ENCODE measurements around the gene RNF187.

RNF187 gene

DNA sequence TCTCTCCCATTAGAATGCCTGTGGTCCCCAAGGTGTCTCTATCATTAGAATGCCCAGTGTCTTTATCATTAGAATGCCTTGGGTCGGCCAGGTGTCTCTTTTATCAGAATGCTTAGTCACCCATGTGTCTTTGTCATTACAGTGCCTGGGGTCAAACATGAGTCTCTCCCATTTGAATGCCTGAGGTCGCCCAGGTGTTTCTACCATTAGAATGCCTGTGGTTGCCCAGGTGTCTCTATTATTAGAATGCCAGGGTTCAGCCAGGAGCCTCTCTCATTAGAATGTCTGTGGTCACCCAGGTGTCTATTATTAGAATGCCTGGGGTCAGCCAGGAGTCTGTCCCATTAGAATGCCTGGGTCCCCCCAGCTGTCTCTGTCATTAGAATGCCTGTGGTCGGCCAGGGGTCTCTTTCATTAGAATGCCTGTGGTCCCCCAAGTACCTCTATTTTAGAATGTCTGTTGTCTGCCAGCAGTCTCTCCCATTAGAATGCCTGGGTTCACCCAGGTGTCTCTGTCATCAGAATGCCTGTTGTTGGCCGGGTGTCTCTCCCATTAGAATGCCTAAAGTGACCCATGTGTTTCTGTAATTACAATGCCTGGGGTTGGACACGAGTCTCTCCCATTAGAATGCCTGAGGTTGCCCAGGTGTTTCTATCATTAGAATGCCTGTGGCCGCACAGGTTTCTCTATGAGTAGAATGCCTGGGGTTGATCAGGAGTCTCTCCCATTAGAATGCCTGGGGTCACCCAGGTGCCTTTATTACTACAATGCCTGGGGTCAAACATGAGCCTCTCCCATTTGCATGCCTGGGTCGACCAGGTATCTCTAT lies 57.1 kb downstream of the RNF187 start:
- DNase-seq (ENCODE audit: low spot score), result no peak
- TF ChIP-seq, protein P1, sequence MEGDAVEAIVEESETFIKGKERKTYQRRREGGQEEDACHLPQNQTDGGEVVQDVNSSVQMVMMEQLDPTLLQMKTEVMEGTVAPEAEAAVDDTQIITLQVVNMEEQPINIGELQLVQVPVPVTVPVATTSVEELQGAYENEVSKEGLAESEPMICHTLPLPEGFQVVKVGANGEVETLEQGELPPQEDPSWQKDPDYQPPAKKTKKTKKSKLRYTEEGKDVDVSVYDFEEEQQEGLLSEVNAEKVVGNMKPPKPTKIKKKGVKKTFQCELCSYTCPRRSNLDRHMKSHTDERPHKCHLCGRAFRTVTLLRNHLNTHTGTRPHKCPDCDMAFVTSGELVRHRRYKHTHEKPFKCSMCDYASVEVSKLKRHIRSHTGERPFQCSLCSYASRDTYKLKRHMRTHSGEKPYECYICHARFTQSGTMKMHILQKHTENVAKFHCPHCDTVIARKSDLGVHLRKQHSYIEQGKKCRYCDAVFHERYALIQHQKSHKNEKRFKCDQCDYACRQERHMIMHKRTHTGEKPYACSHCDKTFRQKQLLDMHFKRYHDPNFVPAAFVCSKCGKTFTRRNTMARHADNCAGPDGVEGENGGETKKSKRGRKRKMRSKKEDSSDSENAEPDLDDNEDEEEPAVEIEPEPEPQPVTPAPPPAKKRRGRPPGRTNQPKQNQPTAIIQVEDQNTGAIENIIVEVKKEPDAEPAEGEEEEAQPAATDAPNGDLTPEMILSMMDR (IDR thresholded peaks at IDR 0.05), result no peak
- no peak overlapping the region for H3K4me3 ChIP-seq
- H3K27ac ChIP-seq, result no peak overlapping the region

DNA sequence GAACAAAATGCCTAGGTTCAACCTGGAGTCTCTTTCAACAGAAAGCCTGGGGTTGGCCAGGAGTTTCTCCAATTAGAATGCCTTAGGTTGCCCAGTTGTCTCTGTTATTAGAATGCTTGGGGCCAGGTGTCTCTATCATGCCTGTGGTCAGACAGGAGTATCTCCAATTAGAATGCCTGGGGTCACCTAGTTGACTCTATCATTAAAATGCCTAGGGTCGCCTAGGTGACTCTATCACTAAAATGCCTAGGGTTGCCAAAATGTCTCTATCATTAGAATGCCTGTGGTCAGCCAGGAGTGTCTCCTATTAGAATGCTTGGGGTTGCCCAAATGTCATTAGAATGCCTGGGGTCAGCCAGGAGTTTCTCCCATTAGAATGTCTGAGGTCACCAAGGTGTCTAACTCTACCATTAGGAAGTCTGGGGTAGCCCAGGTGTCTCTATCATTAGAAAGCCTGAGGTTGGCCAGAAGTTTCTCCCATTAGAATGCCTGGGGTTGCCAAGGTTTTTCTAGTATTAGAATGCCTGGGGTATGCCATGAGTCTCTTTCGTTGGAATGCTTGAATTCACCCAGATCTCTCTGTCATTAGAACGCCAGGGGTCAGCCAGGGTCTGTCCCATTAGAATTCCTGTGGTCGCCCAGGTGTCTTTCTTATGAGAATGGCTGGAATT lies 57.9 kb downstream of the RNF187 start:
- DNase-seq (ENCODE audit: low spot score), result no peak
- TF ChIP-seq, protein P1 (IDR thresholded peaks at IDR 0.05), result no peak

More for the DNA sequence above, 57.9 kb downstream of the RNF187 start:
- Histone ChIP-seq H3K4me3 (no peak overlapping the region), H3K27ac (no peak overlapping the region)
